K562 (cell line): Measurements from ENCODE around the gene PRRT1. TPM values are rescaled to one million over a fixed set of nuclear protein-coding genes. Genes with fewer than 3 reads are reported as not detected.

Source experiments
- ATAC-seq: fragments of 200-7000 bp; cut with Tn5 transposase; 3 replicates; pipeline ENCODE4 v1.9.1; 2020; ENCODE audit warnings: moderate library complexity
- BruUV-seq: library from RNA; stranded (reverse); fragments of 400-500 nt; replicated peaks from 2 replicates; lab custom pipeline; 2021; lab: Mats Ljungman, UMichigan
- CTCF ChIA-PET: fragments of 300-600 bp; formaldehyde crosslinking; extraction: SDS; loops from one replicate; lab custom pipeline; 2021; ENCODE audit warnings: low intra/inter-chr PET ratio; lab: Yijun Ruan, JAX
- POLR2A ChIA-PET: fragments of 300-600, 350-650 bp; sonication (Branson Sonifier 250); formaldehyde crosslinking; extraction: SDS; loops from one replicate; lab custom pipeline; 2021; ENCODE audit warnings: antibody characterized with exemption, inconsistent platforms; lab: Yijun Ruan, JAX
- DNase-seq, 4 experiments: peaks; one replicate each; pipeline versions ENCODE4 v3.0.0 to v3.0.0-alpha.2; 2011 to 2018; ENCODE audit warnings: low spot score in 3 of 4, mixed read lengths in 3 of 4; ENCODE audit errors: extremely low read depth in 1 of 4
- FAIRE-seq: peaks from 2 replicates; lab custom pipeline; 2011; peaks lifted over from hg19 to GRCh38; lab: Jason Lieb, UNC
- H2AFZ ChIP-seq: 2 replicates; pipeline ENCODE4 v1.6.0; 2011; ENCODE audit warnings: low read depth, low read length, control low read depth, inconsistent platforms
- H3K27ac ChIP-seq: fragments of 200-600 bp; 3 replicates; pipeline ENCODE4 v1.8.0; 2011; ENCODE audit warnings: low read depth, mild to moderate bottlenecking, control low read depth, inconsistent platforms, low read length, moderate library complexity, mixed read lengths; ENCODE audit errors: extremely low read depth
- H3K27me3 ChIP-seq, 2 experiments: fragments of 300-600 bp in 1 of 2; 2 replicates in 1 of 2; 3 replicates in 1 of 2; pipeline versions ENCODE4 v1.6.0 to v1.8.0; 2011; ENCODE audit warnings: inconsistent platforms in 2 of 2, low read length in 2 of 2, mild to moderate bottlenecking in 1 of 2, mixed read lengths in 1 of 2, moderate library complexity in 1 of 2; ENCODE audit not compliant: control insufficient read depth in 2 of 2, insufficient read depth in 2 of 2
- H3K36me3 ChIP-seq: fragments of 300-600 bp; 3 replicates; pipeline ENCODE4 v1.8.0; 2011; ENCODE audit warnings: mild to moderate bottlenecking, low read length, inconsistent platforms; ENCODE audit not compliant: control insufficient read depth, insufficient read depth
- H3K4me1 ChIP-seq, 2 experiments: fragments of 200-600 bp in 1 of 2; replicated peaks in 1 of 2; 2 replicates in 1 of 2; 3 replicates in 1 of 2; pipeline versions ENCODE4 v1.5.1 to v1.8.0; 2011; ENCODE audit warnings: inconsistent platforms in 2 of 2, low read length in 2 of 2, mild to moderate bottlenecking in 1 of 2, mixed read lengths in 1 of 2, moderate library complexity in 1 of 2; ENCODE audit not compliant: control insufficient read depth in 2 of 2, insufficient read depth in 2 of 2
- H3K4me2 ChIP-seq: 2 replicates; pipeline ENCODE4 v1.6.1; 2011; ENCODE audit warnings: low read length, control low read depth, inconsistent platforms, mixed read lengths; ENCODE audit not compliant: insufficient read depth
- H3K4me3 ChIP-seq: fragments of 200-600 bp; sonication (generic), shearing (Covaris generic); 2 replicates; pipeline ENCODE4 v1.5.1; 2016; ENCODE audit warnings: control low read depth, inconsistent platforms
- H3K79me2 ChIP-seq: fragments of 200-600 bp; 3 replicates; pipeline ENCODE4 v1.8.0; 2011; ENCODE audit warnings: low read length, inconsistent platforms; ENCODE audit not compliant: control insufficient read depth, insufficient read depth
- H3K9ac ChIP-seq, 2 experiments: 2 replicates each; pipeline versions ENCODE4 v1.6.0 to v1.6.1; 2011; ENCODE audit warnings: low read depth in 2 of 2, low read length in 2 of 2, control low read depth in 1 of 2, inconsistent platforms in 1 of 2, mild to moderate bottlenecking in 1 of 2, mixed read lengths in 1 of 2; ENCODE audit not compliant: insufficient read depth in 1 of 2
- H3K9me1 ChIP-seq: one replicate; pipeline ENCODE4 v1.6.0; 2011; ENCODE audit warnings: inconsistent platforms, mild to moderate bottlenecking, low read length, moderate library complexity; ENCODE audit not compliant: control insufficient read depth, insufficient read depth
- H3K9me3 ChIP-seq: replicated peaks from 2 replicates; pipeline ENCODE4 v1.5.1; 2011; ENCODE audit warnings: low read depth, low read length, inconsistent platforms; ENCODE audit not compliant: control insufficient read depth, insufficient read depth
- H4K20me1 ChIP-seq: replicated peaks from 2 replicates; pipeline ENCODE4 v1.6.1; 2011; ENCODE audit warnings: low read length, inconsistent platforms, mixed read lengths; ENCODE audit not compliant: control insufficient read depth, insufficient read depth
- ARID1B ChIP-seq: fragments of 450-650 bp; IDR thresholded peaks from 2 replicates; pipeline ENCODE4 v1.6.1; 2016; ENCODE audit warnings: antibody characterized with exemption, mild to moderate bottlenecking, inconsistent platforms
- BHLHE40 ChIP-seq: IDR thresholded peaks from 2 replicates; pipeline ENCODE4 v1.6.1; 2011; ENCODE audit warnings: low read length, improper control_type of control experiment
- C11orf30 ChIP-seq: fragments of 450-650 bp; IDR thresholded peaks from 2 replicates; pipeline ENCODE4 v1.6.1; 2016; ENCODE audit warnings: low read depth, mild to moderate bottlenecking
- DMBX1 ChIP-seq: fragments of 250-450 bp; sonication (Bioruptor Pico); IDR thresholded peaks from 2 replicates; pipeline ENCODE4 v1.8.0; 2022; ENCODE audit warnings: inconsistent platforms, mild to moderate bottlenecking, moderate library complexity, borderline replicate concordance
- ETS1 ChIP-seq: conservative IDR thresholded peaks from 2 replicates; pipeline ENCODE4 v1.6.1; 2011; ENCODE audit warnings: low read depth, mild to moderate bottlenecking, low read length; ENCODE audit not compliant: control insufficient read depth
- GABPB2 ChIP-seq: fragments of 250-450 bp; sonication (Bioruptor Pico); conservative IDR thresholded peaks from 2 replicates; pipeline ENCODE4 v1.5.1; 2021; ENCODE audit warnings: mild to moderate bottlenecking
- HINFP ChIP-seq: fragments of 450-650 bp; conservative IDR thresholded peaks from 2 replicates; pipeline ENCODE4 v1.6.1; 2016; ENCODE audit warnings: missing genetic modification characterization, low read depth, mild to moderate bottlenecking, control low read depth, missing compliant biosample characterization
- KDM4B ChIP-seq, 2 experiments: fragments of 450-650 bp in 1 of 2; sonication (generic) in 1 of 2; IDR thresholded peaks; 2 replicates each; pipeline ENCODE4 v1.6.1; 2016 to 2017; ENCODE audit warnings: borderline replicate concordance in 2 of 2, antibody characterized with exemption in 1 of 2, low read depth in 1 of 2, mild to moderate bottlenecking in 1 of 2
- RAD21 ChIP-seq, 2 experiments: fragments of 250-450 bp in 1 of 2; fragments of 450-650 bp in 1 of 2; sonication (Bioruptor Pico) in 1 of 2; formaldehyde crosslinking in 1 of 2; IDR thresholded peaks in 1 of 2; conservative IDR thresholded peaks in 1 of 2; 2 replicates each; pipeline versions ENCODE4 v1.4.0 to v1.8.0; 2020 to 2022; ENCODE audit warnings: mild to moderate bottlenecking in 2 of 2, moderate library complexity in 1 of 2
- RBFOX2 ChIP-seq: fragments of 200-400 bp; formaldehyde crosslinking; IDR thresholded peaks from 2 replicates; pipeline ENCODE4 v1.6.1; 2017; ENCODE audit warnings: low read depth, mild to moderate bottlenecking, low read length, moderate library complexity
- RBM15 ChIP-seq: fragments of 200-400 bp; formaldehyde crosslinking; IDR thresholded peaks from 2 replicates; pipeline ENCODE4 v1.6.1; 2018; ENCODE audit warnings: mild to moderate bottlenecking, low read length, moderate library complexity; ENCODE audit not compliant: insufficient read depth
- RNF219 ChIP-seq: fragments of 250-450 bp; sonication (Bioruptor Pico); IDR thresholded peaks from 2 replicates; pipeline ENCODE4 v1.5.0; 2022; ENCODE audit warnings: mild to moderate bottlenecking
- SMARCE1 ChIP-seq: fragments of 450-650 bp; IDR thresholded peaks from 2 replicates; pipeline ENCODE4 v1.7.1; 2016; ENCODE audit warnings: mild to moderate bottlenecking
- SREBF1 ChIP-seq: fragments of 150-350 bp; IDR thresholded peaks from 2 replicates; pipeline ENCODE4 v1.6.1; 2014; ENCODE audit warnings: antibody characterized with exemption, low read depth, low read length, borderline replicate concordance
- TGIF2 ChIP-seq: sonication (generic); formaldehyde crosslinking; IDR thresholded peaks from 2 replicates; pipeline ENCODE4 v1.8.1; 2022; ENCODE audit warnings: mild to moderate bottlenecking, missing genetic modification reagents, moderate library complexity
- in situ Hi-C: fragments of 300-500 bp; cut with MboI; formaldehyde crosslinking; loops from 4 replicates; pipeline ENCODE4 v1.15.0; 2018; ENCODE audit warnings: inconsistent platforms, mixed read lengths
- intact Hi-C: fragments of 100-400 bp; cut with micrococcal nuclease; formaldehyde crosslinking; loops from 2 replicates; pipeline ENCODE4 v1.14.2; 2022
- polyA plus RNA-seq, 8 experiments: library from polyadenylated mRNA; depleted of rRNA in 4 of 8; stranded (reverse) in 5 of 8; unstranded in 3 of 8; fragments of >200 nt; fragmentation: Nextera tagmentation in 2 of 8; fragmentation: Illumina TruSeq in 1 of 8; extraction: Ambion mirVana in 2 of 8; extraction: Trizol in 1 of 8; gene quantifications; 2 replicates each; pipeline versions ENCODE4 v1.2.1 to v1.2.3, GENCODE V29; 2011 to 2014; ENCODE audit warnings: inconsistent platforms in 1 of 8, missing spikeins in 1 of 8
- total RNA-seq, 7 experiments: library from RNA; depleted of rRNA in 6 of 7; stranded (reverse); fragments of >200 nt in 6 of 7; fragmentation: Illumina TruSeq in 2 of 7; extraction: Trizol in 2 of 7; gene quantifications; 2 replicates each; pipeline versions ENCODE4 v1.2.1 to v1.2.3, GENCODE V29; 2011 to 2021; ENCODE audit warnings: low replicate concordance in 1 of 7

PRRT1 gene
- total and polyA plus RNA-seq, 9 of the 15 experiments (the other 6 are each of a cell fraction or from before 2014, with no cell fraction given), result 0.14 to 3.5 (median 0.41) TPM

GRCh38 chr6:32166411-32167061 lies 14.8 kb upstream of the PRRT1 start (continued):
- no peak for TF ChIP-seq SREBF1
- TF ChIP-seq RBFOX2, result peak; percentile 61; the same call in 1 of the 2 replicates
- TF ChIP-seq C11orf30, result 0 out of 2 replicates have a peak, but pooled peaks have one; percentile 16
- no peak for TF ChIP-seq DMBX1
- TF ChIP-seq ARID1B, result 0 out of 2 replicates have a peak, but pooled peaks have one; percentile 15
- peak in 1 of 2 experiments; percentile 35; a peak in 3 of 4 replicates for TF ChIP-seq RAD21 (CRISPR knock-in tag; conservative IDR thresholded peaks at IDR 0.05 in 1 of 2, IDR thresholded peaks at IDR 0.05 in 1 of 2)
- TF ChIP-seq, all 486 proteins: peak for 21

GRCh38 chr6:32164295-32164694 lies 12.6 kb upstream of the PRRT1 start, which contains the start of gene EGFL8:
Gene EGFL8, plus strand, starts transcription at chr6:32164595. Its CDS starts 1,571 bp downstream, at chr6:32166166.
- Histone ChIP-seq H3K4me1 (peaks cover 35 to 39% of the 10 kb centered on the region in 2 experiments), H3K4me2 (no peak within 1 kb of the TSS), H3K9me3 (no peaks in the 10 kb centered on the region), H3K9ac (peak within 1 kb of the TSS in 1 of 2 experiments; percentile 50; a peak in 1 of 4 replicates), H3K27me3 (no peaks in the 10 kb centered on the region), H2AFZ (no peak within 1 kb of the TSS), H3K4me3 (no peak within 1 kb of the TSS), H3K79me2 (peaks cover 3% of the 10 kb centered on the region; the same call in 1 of the 3 replicates), H3K27ac (no peak within 1 kb of the TSS; the same call in 2 of the 3 replicates), H4K20me1 (no peaks in the 10 kb centered on the region), H3K36me3 (peaks cover 66% of the 10 kb centered on the region), H3K9me1 (no peaks in the 10 kb centered on the region)
- in situ Hi-C loops (no loop called here), intact Hi-C loops (no loop called here)
- TF ChIP-seq BHLHE40 (no peak), ETS1 (no peak), SMARCE1 (no peak), GABPB2 (CRISPR knock-in tag) (no peak), HINFP (tag) (no peak), KDM4B (IDR thresholded peaks at IDR 0.05; ENCODE audit: borderline replicate concordance in 2 of 2, low read depth in 1 of 2) (no peak), RNF219 (CRISPR knock-in tag) (no peak), TGIF2 (CRISPR knock-in tag) (no peak), RBM15 (no peak)
- DNase-seq (no peak), FAIRE-seq (no peak), ATAC-seq (no peak)
- BruUV-seq, result no TSS peak
- POLR2A ChIA-PET, result interaction anchor here (0.8 to 4.6 kb wide), 7 partner anchors 8 to 35 kb away, joined by 3 to 30 read pairs (median 5); partner anchors contain the start of genes AGPAT1, FKBPL, PRRT1 and RNF5
- CTCF ChIA-PET, result no interaction called here
